ENCODE measurements around the gene JARID2. TPM values are rescaled to one million over a fixed set of nuclear protein-coding genes. Genes with fewer than 3 reads are reported as not detected.

The JARID2 gene
- total RNA-seq, 2 experiments from 2014 or later, result 27.5 to 27.6 TPM

GRCh38 chr6:15523679-15524630 is 278.1 kb downstream of the JARID2 start:
- Mint-ChIP-seq H3K4me1 (peaks cover 19% of the 10 kb centered on the region), H3K27ac (no peak overlapping the region), H3K4me3 (no peak overlapping the region), H3K27me3 (no peaks in the 10 kb centered on the region), H3K36me3 (ENCODE audit: low read depth) (peaks cover 74% of the 10 kb centered on the region), H3K9me3 (peaks cover 4% of the 10 kb centered on the region)
- CTCF ChIA-PET, result interaction anchor here (1.0 kb wide), 1 partner anchor 29 kb away, joined by 4 read pairs; no protein-coding TSS in a partner anchor
- POLR2A ChIA-PET, result interaction anchor here (0.7 kb wide), 1 partner anchor 125 kb away, joined by 3 read pairs; no protein-coding TSS in a partner anchor
- no peak for DNase-seq

GRCh38 chr6:15524861-15525401 is 279.1 kb downstream of the JARID2 start:
- Mint-ChIP-seq H3K36me3 (ENCODE audit: low read depth) (peaks cover 73% of the 10 kb centered on the region), H3K27me3 (no peaks in the 10 kb centered on the region), H3K9me3 (peaks cover 4% of the 10 kb centered on the region), H3K27ac (no peak overlapping the region), H3K4me1 (peaks cover 23% of the 10 kb centered on the region), H3K4me3 (no peak overlapping the region)
- ChIA-PET POLR2A (interaction anchor here (0.7 kb wide), 1 partner anchor 124 kb away, joined by 3 read pairs; no protein-coding TSS in a partner anchor), CTCF (interaction anchor here (1.0 kb wide), 1 partner anchor 28 kb away, joined by 4 read pairs; no protein-coding TSS in a partner anchor)
- DNase-seq, result no peak

GRCh38 chr6:15526212-15526701 is 280.4 kb downstream of the JARID2 start:
- DNase-seq, result no peak
- Mint-ChIP-seq H3K27ac (no peak overlapping the region), H3K4me1 (peaks cover 32% of the 10 kb centered on the region), H3K4me3 (no peak overlapping the region), H3K9me3 (peaks cover 4% of the 10 kb centered on the region), H3K27me3 (no peaks in the 10 kb centered on the region), H3K36me3 (ENCODE audit: low read depth) (peaks cover 68% of the 10 kb centered on the region)
- POLR2A ChIA-PET, result interaction anchor here (0.7 kb wide), 1 partner anchor 672 kb away, joined by 3 read pairs; no protein-coding TSS in a partner anchor
- CTCF ChIA-PET, result no interaction called here

DNA sequence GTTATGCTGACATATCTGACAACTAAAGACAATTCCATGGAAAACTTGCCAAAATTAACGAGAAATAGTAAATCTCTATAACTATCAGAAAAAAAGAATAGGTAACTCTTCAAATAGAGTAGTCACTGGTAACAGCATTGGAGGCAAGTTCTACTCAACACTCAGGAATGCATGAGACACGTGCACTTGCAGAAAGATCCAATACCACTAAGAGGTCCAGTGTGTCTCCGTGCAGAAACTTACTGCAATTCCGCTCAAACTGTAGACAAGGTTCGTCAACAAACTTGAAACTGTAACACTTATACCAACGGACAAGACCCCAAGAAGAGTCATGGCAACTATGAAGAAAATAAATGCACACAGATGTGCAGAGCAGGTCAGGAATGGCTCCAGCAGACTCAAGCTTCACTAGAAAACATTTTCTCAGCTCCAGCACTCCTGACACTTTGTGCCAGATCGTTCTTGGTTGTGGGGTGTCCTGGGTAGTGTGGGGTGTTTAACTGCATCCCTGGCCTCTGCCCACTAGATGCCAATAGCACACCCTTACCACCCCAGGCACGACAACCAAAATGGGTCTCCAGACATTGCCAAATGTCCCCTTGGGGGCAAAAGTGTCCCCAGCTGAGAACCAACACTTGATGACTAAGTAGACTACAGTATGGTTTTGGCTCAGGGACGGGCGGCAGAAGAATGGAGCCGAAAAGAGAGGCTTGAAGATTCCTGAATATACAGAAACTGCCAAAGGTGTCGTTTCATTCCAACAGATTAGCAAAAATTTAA is 282.2 kb downstream of the JARID2 start:
- no peak for DNase-seq
- peaks cover 57% of the 10 kb centered on the region for H3K36me3 Mint-ChIP-seq (ENCODE audit: low read depth)
- POLR2A ChIA-PET, result no interaction called here

GRCh38 chr6:15528870-15529269 is 283.0 kb downstream of the JARID2 start:
- ChIA-PET CTCF (interaction anchor here (0.5 kb wide), 1 partner anchor 38 kb away, joined by 3 read pairs; no protein-coding TSS in a partner anchor), POLR2A (no interaction called here)
- H3K27me3 Mint-ChIP-seq, result no peaks in the 10 kb centered on the region
- H3K36me3 Mint-ChIP-seq (ENCODE audit: low read depth), result peaks cover 51% of the 10 kb centered on the region
- H3K9me3 Mint-ChIP-seq, result peaks cover 4% of the 10 kb centered on the region
- peaks cover 21% of the 10 kb centered on the region for H3K4me1 Mint-ChIP-seq
- no peak overlapping the region for H3K27ac Mint-ChIP-seq
- no peak for DNase-seq
- H3K4me3 Mint-ChIP-seq, result no peak overlapping the region

More for the DNA sequence above, 282.2 kb downstream of the JARID2 start:
- peaks cover 4% of the 10 kb centered on the region for H3K9me3 Mint-ChIP-seq
- H3K27me3 Mint-ChIP-seq, result no peaks in the 10 kb centered on the region
- H3K4me1 Mint-ChIP-seq, result peaks cover 21% of the 10 kb centered on the region
- H3K27ac Mint-ChIP-seq, result no peak overlapping the region
- no peak overlapping the region for H3K4me3 Mint-ChIP-seq
- CTCF ChIA-PET, result interaction anchor here (0.5 kb wide), 1 partner anchor 39 kb away, joined by 3 read pairs; no protein-coding TSS in a partner anchor

GRCh38 chr6:15530411-15530810 is 284.5 kb downstream of the JARID2 start:
- peaks cover 40% of the 10 kb centered on the region for H3K36me3 Mint-ChIP-seq (ENCODE audit: low read depth)
- no peak for DNase-seq
- peak overlapping the region; percentile 48 for H3K27ac Mint-ChIP-seq
- peaks cover 4% of the 10 kb centered on the region for H3K9me3 Mint-ChIP-seq
- CTCF ChIA-PET, result interaction anchor here (0.6 to 1.9 kb wide), 3 partner anchors 16 to 87 kb away, joined by 4 to 6 read pairs (median 6); no protein-coding TSS in a partner anchor
- no peaks in the 10 kb centered on the region for H3K27me3 Mint-ChIP-seq
- H3K4me1 Mint-ChIP-seq, result peaks cover 21% of the 10 kb centered on the region
- H3K4me3 Mint-ChIP-seq, result no peak overlapping the region
- POLR2A ChIA-PET, result interaction anchor here (0.6 kb wide), 1 partner anchor 453 kb away, joined by 4 read pairs; no protein-coding TSS in a partner anchor

GRCh38 chr6:15531973-15532372 is 286.1 kb downstream of the JARID2 start:
- Mint-ChIP-seq H3K9me3 (no peaks in the 10 kb centered on the region), H3K27me3 (no peaks in the 10 kb centered on the region)
- POLR2A ChIA-PET, result no interaction called here

DNA sequence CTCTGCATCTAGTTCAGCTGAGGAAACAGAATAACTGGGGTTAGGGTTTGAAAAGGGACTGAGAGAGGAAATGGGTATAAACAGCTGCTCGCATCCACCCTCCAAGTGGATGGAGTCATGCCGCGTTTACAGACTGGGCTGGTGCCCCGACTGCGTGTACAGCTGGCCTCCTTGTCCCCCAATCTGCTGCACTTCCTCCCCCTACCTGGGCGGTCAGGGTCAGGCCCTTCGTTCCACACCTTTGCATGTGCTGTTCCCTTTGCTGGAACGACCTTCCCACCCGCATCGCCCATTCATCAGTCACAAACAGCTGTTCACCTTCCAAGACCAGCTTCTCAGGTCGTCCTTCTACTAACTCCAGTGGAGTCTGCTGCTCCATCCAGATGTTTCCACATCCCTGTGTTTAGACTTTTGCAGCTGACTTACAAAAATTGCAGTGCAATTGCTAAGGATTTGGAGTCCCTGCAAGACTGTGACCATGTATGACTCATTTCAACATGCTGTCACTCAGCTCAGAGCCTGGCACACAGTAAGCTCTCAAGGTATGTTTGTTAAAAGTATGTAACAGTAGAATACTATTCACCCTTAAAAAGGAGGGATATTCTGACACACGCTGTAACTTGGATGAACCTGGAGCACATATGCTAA is 287.6 kb downstream of the JARID2 start:
- Mint-ChIP-seq H3K27me3 (no peaks in the 10 kb centered on the region), H3K27ac (no peak overlapping the region), H3K4me1 (peaks cover 13% of the 10 kb centered on the region), H3K36me3 (ENCODE audit: low read depth) (peaks cover 20% of the 10 kb centered on the region), H3K9me3 (no peaks in the 10 kb centered on the region), H3K4me3 (no peak overlapping the region)
- ChIA-PET CTCF (no interaction called here), POLR2A (no interaction called here)
- no peak for DNase-seq

More at GRCh38 chr6:15531973-15532372, 286.1 kb downstream of the JARID2 start:
- CTCF ChIA-PET, result interaction anchor here (1.3 to 1.9 kb wide), 2 partner anchors 12 to 22 kb away, joined by 3 to 6 read pairs; no protein-coding TSS in a partner anchor
- peaks cover 29% of the 10 kb centered on the region for H3K36me3 Mint-ChIP-seq (ENCODE audit: low read depth)
- peaks cover 13% of the 10 kb centered on the region for H3K4me1 Mint-ChIP-seq
- DNase-seq, result no peak
- no peak overlapping the region for H3K27ac Mint-ChIP-seq
- H3K4me3 Mint-ChIP-seq, result no peak overlapping the region

- Mint-ChIP-seq H3K27ac (no peak overlapping the region), H3K27me3 (no peaks in the 10 kb centered on the region), H3K4me1 (peaks cover 9% of the 10 kb centered on the region), H3K36me3 (ENCODE audit: low read depth) (peaks cover 12% of the 10 kb centered on the region), H3K9me3 (no peaks in the 10 kb centered on the region), H3K4me3 (no peak overlapping the region)
- ChIA-PET POLR2A (no interaction called here), CTCF (no interaction called here)
- no peak for DNase-seq
These were observed 289.1 kb downstream of the JARID2 start for GRCh38 chr6:15534974-15535373.

GRCh38 chr6:15535495-15536197 is 289.8 kb downstream of the JARID2 start:
- no peak for DNase-seq
- no peak overlapping the region for H3K4me3 Mint-ChIP-seq
- ChIA-PET CTCF (no interaction called here), POLR2A (no interaction called here)
- H3K4me1 Mint-ChIP-seq, result peaks cover 2% of the 10 kb centered on the region
- H3K27ac Mint-ChIP-seq, result no peak overlapping the region
- H3K9me3 Mint-ChIP-seq, result no peaks in the 10 kb centered on the region
- peaks cover 8% of the 10 kb centered on the region for H3K36me3 Mint-ChIP-seq (ENCODE audit: low read depth)
- H3K27me3 Mint-ChIP-seq, result no peaks in the 10 kb centered on the region

- POLR2A ChIA-PET, result no interaction called here
- H3K27me3 Mint-ChIP-seq, result no peaks in the 10 kb centered on the region
- H3K4me3 Mint-ChIP-seq, result no peak overlapping the region
- DNase-seq, result no peak
- no peaks in the 10 kb centered on the region for H3K4me1 Mint-ChIP-seq
- H3K9me3 Mint-ChIP-seq, result no peaks in the 10 kb centered on the region
- peaks cover 8% of the 10 kb centered on the region for H3K36me3 Mint-ChIP-seq (ENCODE audit: low read depth)
- CTCF ChIA-PET, result no interaction called here
- no peak overlapping the region for H3K27ac Mint-ChIP-seq
These were observed 290.5 kb downstream of the JARID2 start for GRCh38 chr6:15536198-15536955.

Measured in activated CD4-positive, alpha-beta T cell treated with anti-CD3 and anti-CD28 coated beads, Interleukin-2, amount 10 ng/mL, durations not matched to agents 7 days and 5 days (primary cell).